ENCODE data around the gene ZNF524.

The ZNF524 gene

DNA sequence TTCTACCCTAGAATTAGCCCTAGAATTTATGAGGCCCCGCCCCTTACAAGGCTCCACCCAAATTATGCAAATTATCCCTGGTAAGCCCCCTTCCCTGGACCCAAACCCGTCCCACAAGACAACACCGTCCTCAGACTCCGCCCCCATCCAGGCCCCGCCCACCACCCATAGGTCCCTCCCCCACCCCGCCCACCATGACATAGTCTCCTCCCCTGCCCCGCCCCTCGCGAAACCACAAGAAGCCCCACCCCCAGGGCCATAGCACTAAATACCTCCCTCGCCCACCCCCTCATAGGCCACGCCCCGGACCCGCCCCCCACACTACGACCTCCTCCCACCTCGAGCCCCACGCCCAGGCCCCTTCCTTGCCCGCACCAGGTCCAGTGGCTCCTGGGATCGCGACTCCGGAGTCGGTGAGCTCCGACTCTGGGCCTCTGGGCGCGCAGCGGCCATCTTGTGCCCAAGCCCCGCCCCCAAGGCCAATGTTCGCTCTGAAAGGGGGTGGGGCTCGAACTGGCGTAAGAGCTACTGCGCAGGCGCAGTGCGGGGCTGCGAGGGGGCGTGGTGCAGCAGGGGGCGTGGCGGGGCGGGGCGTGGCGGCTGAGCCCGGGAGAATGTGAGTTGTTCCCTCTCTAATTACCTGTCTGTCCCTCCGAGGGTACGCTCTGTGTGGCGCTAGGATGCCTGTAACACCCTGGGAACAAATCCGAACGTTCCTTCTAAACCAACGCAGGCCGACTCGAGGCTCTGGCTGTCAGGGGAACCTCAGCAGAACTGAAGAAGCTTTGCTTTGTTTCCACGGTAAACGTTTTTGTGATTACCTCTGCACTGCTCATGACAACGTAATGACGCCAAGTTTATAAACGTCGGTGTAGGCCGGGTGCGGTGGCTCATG is 24.3 kb downstream of the ZNF524 start, which contains the start of gene ZNF784:
Gene ZNF784, minus strand, starts transcription at position 458 of the 895 bp plus-strand sequence. Its CDS starts 5 bp downstream, at position 453.
- Histone ChIP-seq H3K4me2 (ENCODE audit: low read length) (peak within 1 kb of the TSS; percentile 91), H3K27me3 (ENCODE audit: control insufficient read depth, insufficient read depth, low read length) (no peaks in the 10 kb centered on the region), H3K9me3 (replicated peaks; ENCODE audit: low read length) (no peaks in the 10 kb centered on the region), H3K9ac (ENCODE audit: low read depth, low read length) (peak within 1 kb of the TSS; percentile 83), H3K4me3 (ENCODE audit: low read length) (peak within 1 kb of the TSS; percentile 74), H3K36me3 (ENCODE audit: insufficient read depth, low read length) (peaks cover 11% of the 10 kb centered on the region), H3K4me1 (ENCODE audit: control insufficient read depth, insufficient read depth, low read length) (peaks cover 5% of the 10 kb centered on the region)

DNA sequence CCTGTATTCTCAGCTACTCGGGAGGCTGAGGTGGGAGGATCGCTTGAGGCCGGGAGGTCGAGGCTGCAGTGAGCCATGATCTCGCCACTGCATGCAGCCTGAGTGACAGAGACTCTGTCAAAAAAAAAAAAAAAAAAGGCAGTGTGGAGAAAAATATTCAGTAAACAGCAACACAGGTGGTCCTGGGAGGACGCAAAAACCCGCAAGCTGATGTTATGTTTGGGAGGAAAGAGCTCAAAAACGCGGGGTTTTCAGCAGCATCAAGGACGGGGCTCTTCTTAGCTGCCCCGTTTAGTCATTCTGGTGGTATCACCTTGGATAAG is 24.9 kb downstream of the ZNF524 start:
- peaks cover 11% of the 10 kb centered on the region for H3K36me3 ChIP-seq (ENCODE audit: insufficient read depth, low read length)
- no peaks in the 10 kb centered on the region for H3K27me3 ChIP-seq (ENCODE audit: control insufficient read depth, insufficient read depth, low read length)
- H3K4me3 ChIP-seq (ENCODE audit: low read length): peak overlapping the region; percentile 74
- peak overlapping the region; percentile 91 for H3K4me2 ChIP-seq (ENCODE audit: low read length)
- H3K9me3 ChIP-seq (replicated peaks; ENCODE audit: low read length): no peaks in the 10 kb centered on the region
- peak overlapping the region; percentile 83 for H3K9ac ChIP-seq (ENCODE audit: low read depth, low read length)
- H3K4me1 ChIP-seq (ENCODE audit: control insufficient read depth, insufficient read depth, low read length): peaks cover 5% of the 10 kb centered on the region

DNA sequence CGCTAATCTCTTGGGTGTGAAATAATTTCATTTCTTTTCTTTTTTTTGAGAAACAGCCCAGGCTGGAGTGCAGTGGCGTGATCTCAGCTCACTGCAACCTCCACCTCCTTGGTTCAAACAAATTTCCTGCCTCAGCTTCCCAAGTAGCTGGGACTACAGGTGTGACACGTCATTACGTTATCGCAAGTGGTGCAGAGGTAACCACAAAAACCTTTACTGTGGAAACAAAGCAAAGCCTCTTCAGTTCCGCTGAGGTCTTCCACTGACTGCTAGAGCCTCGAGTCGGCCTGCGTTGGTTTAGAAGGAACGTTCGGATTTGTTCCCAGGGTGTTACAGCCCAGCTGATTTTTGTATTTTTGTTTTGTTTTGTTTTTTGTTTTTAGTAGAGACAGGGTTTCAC is 26.3 kb downstream of the ZNF524 start:
- Histone ChIP-seq H3K4me1 (ENCODE audit: control insufficient read depth, insufficient read depth, low read length) (peaks cover 5% of the 10 kb centered on the region), H3K9ac (ENCODE audit: low read depth, low read length) (no peak overlapping the region), H3K9me3 (replicated peaks; ENCODE audit: low read length) (no peaks in the 10 kb centered on the region), H3K36me3 (ENCODE audit: insufficient read depth, low read length) (peaks cover 4% of the 10 kb centered on the region), H3K27me3 (ENCODE audit: control insufficient read depth, insufficient read depth, low read length) (no peaks in the 10 kb centered on the region), H3K4me2 (ENCODE audit: low read length) (no peak overlapping the region), H3K4me3 (ENCODE audit: low read length) (no peak overlapping the region)

DNA sequence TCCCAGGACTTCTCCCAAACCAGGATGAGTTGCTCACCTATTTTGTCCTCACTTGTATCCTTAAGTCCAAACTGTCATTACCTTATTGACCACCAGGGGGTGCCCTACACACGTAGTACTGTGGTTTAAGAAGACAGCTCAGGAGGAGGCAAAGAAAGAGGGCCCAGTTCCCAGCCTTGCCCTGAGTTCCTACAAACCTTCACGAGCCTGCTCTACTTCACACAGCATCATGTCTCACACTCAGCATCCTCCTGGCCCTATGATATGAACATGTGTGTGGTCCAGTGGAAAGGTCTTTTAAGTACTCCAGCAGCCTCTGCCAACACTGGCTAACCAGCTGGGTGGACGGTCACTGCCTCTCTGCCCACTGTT is 32.4 kb downstream of the ZNF524 start:
- Histone ChIP-seq H3K4me3 (ENCODE audit: low read length) (no peak overlapping the region), H3K9me3 (replicated peaks; ENCODE audit: low read length) (no peaks in the 10 kb centered on the region), H3K27me3 (ENCODE audit: control insufficient read depth, insufficient read depth, low read length) (no peaks in the 10 kb centered on the region), H3K4me2 (ENCODE audit: low read length) (no peak overlapping the region), H3K9ac (ENCODE audit: low read depth, low read length) (peak overlapping the region; percentile 31), H3K4me1 (ENCODE audit: control insufficient read depth, insufficient read depth, low read length) (peaks cover 17% of the 10 kb centered on the region), H3K36me3 (ENCODE audit: insufficient read depth, low read length) (no peaks in the 10 kb centered on the region)

DNA sequence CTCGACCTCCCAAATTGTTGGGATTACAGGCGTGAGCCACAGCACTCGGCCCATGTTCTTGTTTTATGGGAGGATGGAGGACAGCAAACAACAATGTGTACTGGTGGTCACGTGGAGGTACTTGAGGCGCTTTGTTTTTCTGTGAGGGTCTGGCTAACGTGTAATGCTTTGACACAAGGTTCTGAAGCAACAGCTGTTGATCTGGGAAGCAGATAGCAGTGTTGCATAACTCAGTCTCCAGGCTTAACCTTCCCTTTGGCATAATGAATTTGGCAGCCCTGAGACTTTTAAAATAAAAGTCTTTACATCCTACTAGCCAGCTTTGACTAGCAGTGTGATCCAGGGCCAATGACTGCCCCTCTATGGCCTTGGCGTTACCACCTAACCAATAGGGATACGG is 33.8 kb downstream of the ZNF524 start:
- H3K36me3 ChIP-seq (ENCODE audit: insufficient read depth, low read length): no peaks in the 10 kb centered on the region
- no peaks in the 10 kb centered on the region for H3K27me3 ChIP-seq (ENCODE audit: control insufficient read depth, insufficient read depth, low read length)
- H3K4me1 ChIP-seq (ENCODE audit: control insufficient read depth, insufficient read depth, low read length): peaks cover 17% of the 10 kb centered on the region
- H3K9me3 ChIP-seq (replicated peaks; ENCODE audit: low read length): no peaks in the 10 kb centered on the region
- peak overlapping the region; percentile 99 for H3K9ac ChIP-seq (ENCODE audit: low read depth, low read length)
- H3K4me2 ChIP-seq (ENCODE audit: low read length): peak overlapping the region; percentile 87
- H3K4me3 ChIP-seq (ENCODE audit: low read length): peak overlapping the region; percentile 85

DNA sequence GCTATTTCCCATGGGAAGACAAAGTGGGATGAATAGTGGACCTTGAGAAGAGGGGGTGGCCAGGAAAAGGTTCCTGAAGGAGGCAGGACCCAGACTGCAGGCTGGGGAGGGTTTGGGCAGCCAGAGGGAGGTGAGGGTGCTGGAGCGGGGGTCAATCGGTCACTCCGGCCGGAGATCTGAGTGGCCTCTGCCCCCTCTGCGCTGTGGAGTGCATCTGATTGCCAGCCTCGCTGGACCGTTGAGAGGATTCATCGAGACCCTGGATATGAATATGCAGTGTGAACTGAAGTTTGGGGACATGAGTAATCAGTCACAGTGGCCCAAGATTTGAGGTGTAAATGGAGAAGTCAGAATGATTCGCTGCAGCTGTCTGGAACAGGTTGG is 35.2 kb downstream of the ZNF524 start:
- peak overlapping the region; percentile 87 for H3K4me2 ChIP-seq (ENCODE audit: low read length)
- H3K27me3 ChIP-seq (ENCODE audit: control insufficient read depth, insufficient read depth, low read length): no peaks in the 10 kb centered on the region
- peak overlapping the region; percentile 85 for H3K4me3 ChIP-seq (ENCODE audit: low read length)
- no peaks in the 10 kb centered on the region for H3K36me3 ChIP-seq (ENCODE audit: insufficient read depth, low read length)
- H3K4me1 ChIP-seq (ENCODE audit: control insufficient read depth, insufficient read depth, low read length): peaks cover 24% of the 10 kb centered on the region
- no peaks in the 10 kb centered on the region for H3K9me3 ChIP-seq (replicated peaks; ENCODE audit: low read length)
- peak overlapping the region; percentile 99 for H3K9ac ChIP-seq (ENCODE audit: low read depth, low read length)

DNA sequence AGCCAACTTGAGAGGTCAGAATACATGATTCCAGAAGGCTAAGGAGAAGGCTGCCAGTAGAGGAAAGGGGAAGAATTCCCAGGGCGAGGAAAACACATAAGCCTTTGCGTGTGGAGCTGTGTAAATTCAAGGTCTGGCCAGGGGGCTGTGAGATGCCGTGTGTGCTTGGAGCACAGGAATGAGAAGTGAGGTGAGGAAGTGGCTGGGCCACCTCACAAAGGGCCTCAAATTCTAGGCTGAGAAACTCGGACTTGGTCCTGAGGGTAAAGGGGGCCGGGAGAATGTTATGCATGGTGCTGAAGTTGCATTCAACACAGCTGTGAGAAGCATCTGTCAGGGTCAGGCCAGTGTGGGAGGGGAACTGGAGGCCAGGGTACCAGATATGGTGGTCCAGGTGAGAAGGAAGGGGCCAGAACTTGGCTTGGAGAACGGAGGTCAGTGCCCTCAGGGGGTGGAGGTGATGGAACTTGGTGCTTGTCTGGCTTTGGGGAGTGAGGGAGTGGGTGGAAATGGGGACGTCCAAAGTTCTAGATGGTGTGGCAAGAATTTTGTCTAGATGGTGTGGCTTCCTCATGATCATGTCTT is 35.9 kb downstream of the ZNF524 start:
- no peaks in the 10 kb centered on the region for H3K27me3 ChIP-seq (ENCODE audit: control insufficient read depth, insufficient read depth, low read length)
- peaks cover 27% of the 10 kb centered on the region for H3K4me1 ChIP-seq (ENCODE audit: control insufficient read depth, insufficient read depth, low read length)
- H3K4me2 ChIP-seq (ENCODE audit: low read length): peak overlapping the region; percentile 87
- H3K9me3 ChIP-seq (replicated peaks; ENCODE audit: low read length): no peaks in the 10 kb centered on the region
- H3K36me3 ChIP-seq (ENCODE audit: insufficient read depth, low read length): no peaks in the 10 kb centered on the region
- H3K9ac ChIP-seq (ENCODE audit: low read depth, low read length): peak overlapping the region; percentile 99
- peak overlapping the region; percentile 85 for H3K4me3 ChIP-seq (ENCODE audit: low read length)

DNA sequence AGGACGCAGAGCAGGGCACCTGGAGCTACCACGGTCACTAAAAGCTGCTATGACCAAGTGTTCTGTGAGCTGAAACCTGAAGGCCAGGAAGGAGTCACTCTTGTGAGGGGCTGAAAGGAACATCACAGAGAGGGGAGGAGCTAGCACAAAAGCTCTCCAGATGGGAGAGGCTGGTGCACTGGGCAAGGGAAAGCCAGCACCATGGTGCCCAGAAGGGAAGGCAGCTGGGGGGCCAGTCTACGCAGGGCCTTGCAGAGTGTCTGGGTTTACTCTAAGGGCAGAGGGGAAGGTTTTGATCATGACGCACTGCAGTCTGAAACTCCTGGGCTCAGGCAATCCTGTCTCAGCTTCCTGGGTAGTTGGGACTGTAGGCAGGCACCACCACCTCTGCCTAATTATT is 36.6 kb downstream of the ZNF524 start:
- H3K9ac ChIP-seq (ENCODE audit: low read depth, low read length): no peak overlapping the region
- no peaks in the 10 kb centered on the region for H3K9me3 ChIP-seq (replicated peaks; ENCODE audit: low read length)
- peak overlapping the region; percentile 87 for H3K4me2 ChIP-seq (ENCODE audit: low read length)
- no peaks in the 10 kb centered on the region for H3K27me3 ChIP-seq (ENCODE audit: control insufficient read depth, insufficient read depth, low read length)
- H3K36me3 ChIP-seq (ENCODE audit: insufficient read depth, low read length): no peaks in the 10 kb centered on the region
- H3K4me3 ChIP-seq (ENCODE audit: low read length): peak overlapping the region; percentile 85
- H3K4me1 ChIP-seq (ENCODE audit: control insufficient read depth, insufficient read depth, low read length): peaks cover 27% of the 10 kb centered on the region

DNA sequence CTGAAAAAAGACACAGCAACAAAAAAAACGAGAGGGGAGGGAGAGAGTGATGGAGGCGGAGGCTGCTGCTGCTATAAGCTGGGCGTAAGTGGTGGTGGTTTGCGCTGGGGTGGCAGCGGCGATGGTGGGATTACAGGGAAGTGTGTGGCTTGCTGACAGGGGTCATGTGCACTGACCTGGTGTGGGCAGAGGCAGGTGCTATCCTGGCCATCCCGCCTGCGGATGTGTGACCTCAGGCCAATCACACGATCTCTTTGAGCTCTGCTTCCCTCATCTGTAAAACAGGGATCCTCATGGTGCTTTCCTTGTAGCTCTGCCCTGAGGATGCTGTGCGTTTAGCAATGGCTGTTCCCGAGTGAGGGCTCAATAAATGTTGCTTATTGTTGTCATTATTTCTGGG is 37.4 kb downstream of the ZNF524 start:
- no peaks in the 10 kb centered on the region for H3K9me3 ChIP-seq (replicated peaks; ENCODE audit: low read length)
- H3K4me3 ChIP-seq (ENCODE audit: low read length): no peak overlapping the region
- no peaks in the 10 kb centered on the region for H3K36me3 ChIP-seq (ENCODE audit: insufficient read depth, low read length)
- no peak overlapping the region for H3K4me2 ChIP-seq (ENCODE audit: low read length)
- peaks cover 33% of the 10 kb centered on the region for H3K4me1 ChIP-seq (ENCODE audit: control insufficient read depth, insufficient read depth, low read length)
- H3K9ac ChIP-seq (ENCODE audit: low read depth, low read length): no peak overlapping the region
- no peaks in the 10 kb centered on the region for H3K27me3 ChIP-seq (ENCODE audit: control insufficient read depth, insufficient read depth, low read length)

DNA sequence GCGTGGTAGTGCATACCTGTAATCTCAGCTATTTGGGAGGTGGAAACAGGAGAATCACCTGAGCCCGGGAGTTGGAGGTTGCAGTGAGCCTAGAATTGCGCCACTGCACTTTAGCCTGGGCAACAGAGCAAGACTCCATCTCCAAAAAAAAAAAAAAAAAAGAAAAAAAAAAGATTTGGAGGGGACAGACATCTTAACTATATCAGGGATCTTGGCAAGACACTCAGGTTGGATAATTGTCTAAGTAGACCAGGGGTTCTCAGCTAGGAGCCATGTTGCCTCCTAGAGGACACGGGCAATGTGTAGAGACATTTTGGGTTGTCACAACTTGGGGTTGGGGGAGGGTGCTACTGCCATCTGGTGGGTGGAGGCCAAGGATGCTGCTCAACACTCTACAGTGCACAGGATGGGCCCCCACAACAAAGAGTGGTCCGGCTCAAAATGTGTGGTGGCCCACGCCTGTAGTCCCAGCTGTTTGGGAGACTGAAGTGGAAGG is 38.8 kb downstream of the ZNF524 start:
- no peak overlapping the region for H3K4me2 ChIP-seq (ENCODE audit: low read length)
- no peaks in the 10 kb centered on the region for H3K9me3 ChIP-seq (replicated peaks; ENCODE audit: low read length)
- no peak overlapping the region for H3K4me3 ChIP-seq (ENCODE audit: low read length)
- no peaks in the 10 kb centered on the region for H3K27me3 ChIP-seq (ENCODE audit: control insufficient read depth, insufficient read depth, low read length)
- H3K4me1 ChIP-seq (ENCODE audit: control insufficient read depth, insufficient read depth, low read length): peaks cover 40% of the 10 kb centered on the region
- no peaks in the 10 kb centered on the region for H3K36me3 ChIP-seq (ENCODE audit: insufficient read depth, low read length)
- no peak overlapping the region for H3K9ac ChIP-seq (ENCODE audit: low read depth, low read length)

DNA sequence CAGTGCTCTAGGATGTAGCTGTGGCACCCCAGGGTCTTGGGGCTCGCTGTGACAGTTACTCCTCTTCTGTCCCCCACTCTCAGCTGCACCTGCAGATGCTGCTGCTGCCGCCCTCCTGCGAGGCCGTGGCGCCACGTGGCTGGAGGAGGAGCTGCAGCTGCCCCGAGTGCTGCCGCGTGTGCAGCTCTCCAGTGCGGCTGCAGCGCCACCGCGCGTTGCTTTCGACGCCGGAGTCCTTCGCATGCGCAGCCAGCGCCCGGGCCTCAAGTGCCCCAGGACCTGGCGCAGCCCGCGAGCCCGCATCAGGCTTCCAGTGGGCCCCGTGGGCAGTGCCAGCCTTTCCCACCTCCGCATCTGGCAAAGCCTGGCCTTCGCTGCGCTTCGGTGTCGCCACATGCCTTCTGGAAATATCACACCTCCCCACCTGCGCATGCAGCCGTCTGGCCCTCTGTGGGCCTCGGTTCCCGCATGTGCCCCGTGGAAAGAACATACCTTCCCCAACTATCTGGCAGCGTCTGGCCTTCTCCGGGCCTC is 40.0 kb downstream of the ZNF524 start:
- Histone ChIP-seq H3K9ac (ENCODE audit: low read depth, low read length) (peak overlapping the region; percentile 90), H3K27me3 (ENCODE audit: control insufficient read depth, insufficient read depth, low read length) (no peaks in the 10 kb centered on the region), H3K4me1 (ENCODE audit: control insufficient read depth, insufficient read depth, low read length) (peaks cover 46% of the 10 kb centered on the region), H3K36me3 (ENCODE audit: insufficient read depth, low read length) (peaks cover 7% of the 10 kb centered on the region), H3K9me3 (replicated peaks; ENCODE audit: low read length) (no peaks in the 10 kb centered on the region), H3K4me2 (ENCODE audit: low read length) (peak overlapping the region; percentile 92), H3K4me3 (ENCODE audit: low read length) (peak overlapping the region; percentile 94)
